Hepatocyte (in vitro differentiated cells): ENCODE results near the gene TEKT3. TPM values are rescaled to one million over a fixed set of nuclear protein-coding genes. Genes with fewer than 3 reads are reported as not detected.
A peak's percentile ranks its signal among the peaks of the same experiment; 100 is the strongest.

Source experiments
- DNase-seq: peaks from one replicate; pipeline ENCODE4 v3.0.0-alpha.2; 2016; ENCODE audit warnings: low spot score
- H2AFZ ChIP-seq: fragments of 200-600 bp; sonication (generic); 2 replicates; pipeline ENCODE4 v1.6.0; 2016; ENCODE audit warnings: antibody characterized with exemption, mild to moderate bottlenecking
- H3K27ac ChIP-seq: fragments of 200-600 bp; sonication (generic); 2 replicates; pipeline ENCODE4 v1.5.1; 2016; ENCODE audit warnings: mild to moderate bottlenecking
- H3K27me3 ChIP-seq: fragments of 200-600 bp; sonication (generic); 2 replicates; pipeline ENCODE4 v1.6.1; 2016
- H3K36me3 ChIP-seq: fragments of 200-600 bp; sonication (generic); replicated peaks from 2 replicates; pipeline ENCODE4 v1.5.1; 2016; ENCODE audit warnings: low read depth; ENCODE audit not compliant: insufficient read depth
- H3K4me1 ChIP-seq: fragments of 200-600 bp; sonication (generic); 2 replicates; pipeline ENCODE4 v1.5.1; 2016; ENCODE audit warnings: mild to moderate bottlenecking, moderate library complexity; ENCODE audit not compliant: insufficient read depth
- H3K4me2 ChIP-seq: fragments of 200-600 bp; sonication (generic); 2 replicates; pipeline ENCODE4 v1.6.0; 2016
- H3K4me3 ChIP-seq: fragments of 200-600 bp; sonication (generic); 2 replicates; pipeline ENCODE4 v1.5.1; 2016; ENCODE audit warnings: mild to moderate bottlenecking
- H3K79me2 ChIP-seq: fragments of 200-600 bp; sonication (generic); 2 replicates; pipeline ENCODE4 v1.6.0; 2017; ENCODE audit warnings: mild to moderate bottlenecking
- H3K9me2 ChIP-seq: fragments of 200-600 bp; sonication (generic); replicated peaks from 2 replicates; pipeline ENCODE4 v1.6.0; 2017; ENCODE audit warnings: mild to moderate bottlenecking; ENCODE audit not compliant: insufficient read depth
- H3K9me3 ChIP-seq: fragments of 200-600 bp; sonication (generic); 2 replicates; pipeline ENCODE4 v1.5.1; 2016; ENCODE audit warnings: low read depth, mild to moderate bottlenecking
- H4K20me1 ChIP-seq: fragments of 200-600 bp; sonication (generic); 2 replicates; pipeline ENCODE4 v1.6.0; 2016; ENCODE audit warnings: mild to moderate bottlenecking; ENCODE audit not compliant: insufficient read depth, poor library complexity, severe bottlenecking
- EZH2 ChIP-seq: fragments of 200-600 bp; sonication (generic); IDR thresholded peaks from 2 replicates; pipeline ENCODE4 v1.6.1; 2016; ENCODE audit warnings: antibody characterized with exemption, mild to moderate bottlenecking, borderline replicate concordance
- EZH2phosphoT487 ChIP-seq: fragments of 200-600 bp; sonication (generic); IDR thresholded peaks from one replicate; pipeline ENCODE4 v1.6.1; 2018; ENCODE audit warnings: antibody characterized with exemption, mild to moderate bottlenecking, low read depth, moderate library complexity; ENCODE audit not compliant: unreplicated experiment, severe bottlenecking
- WGBS: methylation state at CpG from one replicate; pipeline ENCODE4 v1.1.6; 2016; ENCODE audit warnings: low lambda C conversion rate; ENCODE audit errors: missing lambda C conversion rate; 5-methylcytosine and 5-hydroxymethylcytosine counted together
- polyA plus RNA-seq: library from polyadenylated mRNA; unstranded; fragments of >200 nt; fragmentation: Nextera tagmentation; extraction: Ambion mirVana; gene quantifications from 2 replicates; pipeline ENCODE4 v1.2.1, GENCODE V29; 2016
- total RNA-seq: library from RNA; depleted of rRNA; stranded (reverse); fragments of >200 nt; gene quantifications from 2 replicates; pipeline ENCODE4 v1.2.3, GENCODE V29; 2014
- TF ChIP-seq, protein P1 (sequence below): fragments of 200-600 bp; sonication (generic); IDR thresholded peaks from 2 replicates; pipeline ENCODE4 v1.5.1; 2016; ENCODE audit warnings: antibody characterized with exemption, mild to moderate bottlenecking; ENCODE audit not compliant: poor library complexity

The TEKT3 gene
- total and polyA plus RNA-seq, 2 experiments from 2014 or later, result 0.45 to 1.9 TPM

DNA sequence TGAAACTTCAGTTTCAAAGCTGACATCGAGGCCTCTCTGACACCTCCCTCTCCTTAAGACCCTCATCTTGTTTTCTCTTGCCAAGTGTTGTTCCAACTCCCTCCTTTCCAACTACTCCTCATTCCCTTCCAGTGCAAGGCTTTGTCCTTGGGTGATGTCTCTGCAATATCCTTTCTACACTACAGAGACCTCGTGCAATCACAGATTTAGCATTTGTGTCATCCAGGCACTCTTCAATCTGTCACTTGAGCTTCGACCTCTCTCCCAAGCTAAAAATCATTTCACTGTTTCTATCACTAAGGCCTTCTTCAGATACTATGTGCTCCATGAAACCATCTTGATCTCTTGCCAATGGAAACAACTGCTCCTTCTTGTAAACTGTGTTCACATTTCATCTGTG, 31.6 kb downstream of the TEKT3 start:
- Histone ChIP-seq H3K36me3 (no peaks in the 10 kb centered on the region), H3K79me2 (no peaks in the 10 kb centered on the region), H2AFZ (no peak overlapping the region), H3K9me3 (no peaks in the 10 kb centered on the region), H3K27me3 (no peaks in the 10 kb centered on the region), H3K4me3 (no peak overlapping the region), H4K20me1 (no peaks in the 10 kb centered on the region), H3K27ac (no peak overlapping the region), H3K9me2 (no peaks in the 10 kb centered on the region), H3K4me2 (no peak overlapping the region), H3K4me1 (peaks cover 32% of the 10 kb centered on the region)
- 79% methylated on average over 3 of the region's 3 CpGs for WGBS
- no peak for TF ChIP-seq EZH2phosphoT487
- TF ChIP-seq EZH2, result no peak
- TF ChIP-seq, protein P1, sequence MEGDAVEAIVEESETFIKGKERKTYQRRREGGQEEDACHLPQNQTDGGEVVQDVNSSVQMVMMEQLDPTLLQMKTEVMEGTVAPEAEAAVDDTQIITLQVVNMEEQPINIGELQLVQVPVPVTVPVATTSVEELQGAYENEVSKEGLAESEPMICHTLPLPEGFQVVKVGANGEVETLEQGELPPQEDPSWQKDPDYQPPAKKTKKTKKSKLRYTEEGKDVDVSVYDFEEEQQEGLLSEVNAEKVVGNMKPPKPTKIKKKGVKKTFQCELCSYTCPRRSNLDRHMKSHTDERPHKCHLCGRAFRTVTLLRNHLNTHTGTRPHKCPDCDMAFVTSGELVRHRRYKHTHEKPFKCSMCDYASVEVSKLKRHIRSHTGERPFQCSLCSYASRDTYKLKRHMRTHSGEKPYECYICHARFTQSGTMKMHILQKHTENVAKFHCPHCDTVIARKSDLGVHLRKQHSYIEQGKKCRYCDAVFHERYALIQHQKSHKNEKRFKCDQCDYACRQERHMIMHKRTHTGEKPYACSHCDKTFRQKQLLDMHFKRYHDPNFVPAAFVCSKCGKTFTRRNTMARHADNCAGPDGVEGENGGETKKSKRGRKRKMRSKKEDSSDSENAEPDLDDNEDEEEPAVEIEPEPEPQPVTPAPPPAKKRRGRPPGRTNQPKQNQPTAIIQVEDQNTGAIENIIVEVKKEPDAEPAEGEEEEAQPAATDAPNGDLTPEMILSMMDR, result no peak
- DNase-seq, result no peak

DNA sequence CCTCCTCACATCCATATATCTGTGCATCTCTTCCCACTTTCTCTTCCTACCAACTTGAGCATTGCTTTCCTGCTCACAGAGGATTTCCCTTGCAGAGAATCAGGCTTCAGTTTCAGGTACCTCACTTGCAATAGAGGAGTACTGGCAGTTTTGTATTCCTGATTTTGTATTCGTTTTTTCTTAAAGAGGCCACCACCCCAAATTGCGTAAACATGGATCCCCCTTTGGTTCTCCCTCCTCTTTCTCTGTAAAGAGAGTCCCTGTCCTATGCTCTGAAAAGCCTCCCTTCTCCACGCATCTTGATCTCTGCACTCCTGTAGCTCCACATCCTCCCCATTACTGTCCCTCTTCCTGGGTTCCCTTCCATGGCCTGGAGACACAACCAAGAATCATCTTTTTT, 32.2 kb downstream of the TEKT3 start:
- no peaks in the 10 kb centered on the region for H3K79me2 ChIP-seq
- no peak overlapping the region for H3K4me3 ChIP-seq
- DNase-seq, result no peak
- H3K27me3 ChIP-seq, result no peaks in the 10 kb centered on the region
- H3K9me2 ChIP-seq, result no peaks in the 10 kb centered on the region
- H3K4me2 ChIP-seq, result no peak overlapping the region
- H4K20me1 ChIP-seq, result no peaks in the 10 kb centered on the region
- TF ChIP-seq EZH2phosphoT487 (no peak), EZH2 (no peak)
- TF ChIP-seq, protein P1, result no peak
- no peak overlapping the region for H3K27ac ChIP-seq
- peaks cover 34% of the 10 kb centered on the region for H3K4me1 ChIP-seq
- no peaks in the 10 kb centered on the region for H3K9me3 ChIP-seq
- WGBS, result 60% methylated on average over 3 of the region's 3 CpGs
- no peaks in the 10 kb centered on the region for H3K36me3 ChIP-seq
- no peak overlapping the region for H2AFZ ChIP-seq

DNA sequence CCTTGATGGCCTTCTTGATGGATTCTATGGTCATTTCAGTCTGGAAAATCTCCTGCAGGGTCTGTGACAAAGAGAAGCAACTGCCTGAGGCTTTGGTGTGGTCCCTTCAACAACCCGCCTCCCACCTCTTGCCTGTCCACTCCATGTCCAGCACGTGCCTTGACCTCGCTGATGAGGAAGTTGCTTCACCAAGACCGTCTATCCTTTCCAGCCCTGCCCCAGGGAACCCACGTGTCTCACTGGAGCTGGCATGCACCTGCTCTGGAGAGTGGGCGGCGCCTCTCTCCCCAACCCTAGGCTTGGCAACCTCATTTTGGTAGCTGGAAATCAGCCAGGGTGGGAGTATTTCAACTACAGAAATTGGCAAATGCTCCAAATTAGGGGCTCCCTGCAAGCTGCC, 32.6 kb downstream of the TEKT3 start:
- no peaks in the 10 kb centered on the region for H4K20me1 ChIP-seq
- H3K79me2 ChIP-seq, result no peaks in the 10 kb centered on the region
- no peak overlapping the region for H3K27ac ChIP-seq
- H3K36me3 ChIP-seq, result no peaks in the 10 kb centered on the region
- DNase-seq, result no peak
- H3K9me2 ChIP-seq, result no peaks in the 10 kb centered on the region
- H3K27me3 ChIP-seq, result no peaks in the 10 kb centered on the region
- no peak for TF ChIP-seq EZH2phosphoT487
- TF ChIP-seq EZH2, result no peak
- TF ChIP-seq, protein P1, result no peak
- peaks cover 34% of the 10 kb centered on the region for H3K4me1 ChIP-seq
- H2AFZ ChIP-seq, result no peak overlapping the region
- 90% methylated on average over 7 of the region's 7 CpGs for WGBS
- no peaks in the 10 kb centered on the region for H3K9me3 ChIP-seq
- H3K4me3 ChIP-seq, result no peak overlapping the region
- H3K4me2 ChIP-seq, result no peak overlapping the region

DNA sequence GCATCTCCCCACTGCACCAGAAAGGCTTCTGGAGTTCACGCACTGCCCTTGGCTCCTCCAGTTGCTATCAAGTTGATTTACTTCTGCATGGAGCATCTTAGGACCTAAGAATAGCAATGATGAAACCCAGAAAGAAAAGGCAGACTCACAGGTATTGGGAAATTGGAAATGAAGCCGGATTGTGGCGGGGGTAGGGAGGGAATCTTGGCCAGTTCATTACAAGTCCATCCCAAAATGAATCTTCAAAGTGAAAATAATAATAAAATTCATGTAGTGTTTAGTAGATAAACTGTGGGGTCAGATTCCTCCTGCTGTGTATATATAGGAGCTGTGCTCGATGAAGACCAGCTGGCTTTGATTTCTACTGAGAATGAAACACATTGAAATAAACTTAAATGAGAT, 33.7 kb downstream of the TEKT3 start:
- Histone ChIP-seq H3K27ac (peak overlapping the region; percentile 51), H3K4me3 (no peak overlapping the region), H3K79me2 (no peaks in the 10 kb centered on the region), H3K9me3 (no peaks in the 10 kb centered on the region), H3K4me2 (peak overlapping the region; percentile 17), H4K20me1 (no peaks in the 10 kb centered on the region), H3K4me1 (peaks cover 34% of the 10 kb centered on the region), H3K36me3 (no peaks in the 10 kb centered on the region), H3K9me2 (no peaks in the 10 kb centered on the region), H2AFZ (no peak overlapping the region), H3K27me3 (no peaks in the 10 kb centered on the region)
- WGBS, result 43% methylated on average over 4 of the region's 4 CpGs
- TF ChIP-seq EZH2phosphoT487 (no peak), EZH2 (no peak)
- TF ChIP-seq, protein P1, result no peak
- no peak for DNase-seq
